ENCODE results near the gene RNF2. TPM values are rescaled to one million over a fixed set of nuclear protein-coding genes. Genes with fewer than 3 reads are reported as not detected.
"Not testable (repeated sequence)": the region's sequence is repeated elsewhere in the genome, so short reads cannot be mapped to it uniquely, and the experiment has no call there.

RNF2 gene
- 10 to 100 TPM; 21.4 to 24.3 TPM for total RNA-seq

DNA sequence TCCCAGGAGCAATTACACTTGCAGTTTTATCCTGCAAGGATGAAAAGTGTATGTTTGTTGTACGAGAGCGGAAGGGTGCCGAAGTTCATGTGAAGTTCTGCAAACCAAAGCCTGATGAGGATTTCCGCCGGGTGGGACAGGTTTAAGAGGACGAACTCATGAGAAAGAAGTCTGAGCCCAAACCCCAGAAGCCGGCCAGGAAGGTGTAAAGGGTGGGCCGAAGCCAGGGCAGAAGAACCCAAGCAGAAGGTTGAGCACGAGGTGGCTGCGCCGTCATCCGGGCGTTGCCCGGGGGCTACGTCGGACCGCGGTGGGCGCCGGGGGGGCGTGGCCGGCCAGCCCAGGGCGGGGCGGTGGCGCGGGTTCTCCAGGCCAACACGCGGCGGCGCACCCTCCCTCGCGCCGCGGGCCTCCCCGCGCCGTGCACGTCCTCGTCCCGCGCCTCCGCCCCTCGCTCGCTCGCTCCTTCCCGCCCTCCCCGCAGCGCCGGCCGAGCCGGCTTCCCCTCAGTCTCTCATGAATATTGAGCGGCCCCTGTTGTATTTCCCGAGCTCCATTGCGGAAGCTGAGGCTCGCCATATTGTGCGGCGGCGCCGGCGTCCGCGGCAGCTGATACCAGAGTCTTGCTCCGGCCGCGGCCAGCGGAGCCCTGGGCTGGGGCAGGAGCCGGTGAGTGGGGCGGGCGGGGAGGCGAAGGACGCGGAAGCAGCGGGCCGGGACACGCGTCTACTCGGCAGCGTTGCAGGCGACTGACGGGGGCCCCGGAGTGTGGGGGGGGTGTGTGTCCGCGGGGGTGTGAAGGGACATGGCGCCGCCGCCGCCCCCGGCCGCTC lies at the start of gene RNF2:
Gene RNF2 (plus strand): TSS at position 578 of the 833 bp plus-strand sequence. CDS start 41,996 bp downstream, outside the sequence.
- TF ChIP-seq, protein P1, sequence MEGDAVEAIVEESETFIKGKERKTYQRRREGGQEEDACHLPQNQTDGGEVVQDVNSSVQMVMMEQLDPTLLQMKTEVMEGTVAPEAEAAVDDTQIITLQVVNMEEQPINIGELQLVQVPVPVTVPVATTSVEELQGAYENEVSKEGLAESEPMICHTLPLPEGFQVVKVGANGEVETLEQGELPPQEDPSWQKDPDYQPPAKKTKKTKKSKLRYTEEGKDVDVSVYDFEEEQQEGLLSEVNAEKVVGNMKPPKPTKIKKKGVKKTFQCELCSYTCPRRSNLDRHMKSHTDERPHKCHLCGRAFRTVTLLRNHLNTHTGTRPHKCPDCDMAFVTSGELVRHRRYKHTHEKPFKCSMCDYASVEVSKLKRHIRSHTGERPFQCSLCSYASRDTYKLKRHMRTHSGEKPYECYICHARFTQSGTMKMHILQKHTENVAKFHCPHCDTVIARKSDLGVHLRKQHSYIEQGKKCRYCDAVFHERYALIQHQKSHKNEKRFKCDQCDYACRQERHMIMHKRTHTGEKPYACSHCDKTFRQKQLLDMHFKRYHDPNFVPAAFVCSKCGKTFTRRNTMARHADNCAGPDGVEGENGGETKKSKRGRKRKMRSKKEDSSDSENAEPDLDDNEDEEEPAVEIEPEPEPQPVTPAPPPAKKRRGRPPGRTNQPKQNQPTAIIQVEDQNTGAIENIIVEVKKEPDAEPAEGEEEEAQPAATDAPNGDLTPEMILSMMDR (IDR thresholded peaks at IDR 0.05) = no peak
- Mint-ChIP-seq H3K27ac (peak within 1 kb of the TSS; percentile 92), H3K36me3 (ENCODE audit: low read depth) (no peaks in the 10 kb centered on the region), H3K4me1 (ENCODE audit: low read depth) (peaks cover 32% of the 10 kb centered on the region), H3K4me3 (peak within 1 kb of the TSS; percentile 97), H3K27me3 (no peaks in the 10 kb centered on the region), H3K9me3 (no peaks in the 10 kb centered on the region)
- intact Hi-C loops (cut with micrococcal nuclease) = loop anchor here (10.0 kb wide), 1 partner anchor 110 kb away; the partner anchor contains the start of genes SWT1 and TRMT1L
- CTCF ChIA-PET = interaction anchor here (0.9 to 3.1 kb wide), 9 partner anchors 10 to 125 kb away, joined by 3 to 20 read pairs (median 4); partner anchors contain the start of gene SWT1
- DNase-seq (peak; percentile 83), ATAC-seq (peak; percentile 92)
- POLR2A ChIA-PET = interaction anchor here (0.6 to 1.5 kb wide), 6 partner anchors 12 to 178 kb away, joined by 3 to 8 read pairs (median 4); partner anchors contain the start of gene NIBAN1

DNA sequence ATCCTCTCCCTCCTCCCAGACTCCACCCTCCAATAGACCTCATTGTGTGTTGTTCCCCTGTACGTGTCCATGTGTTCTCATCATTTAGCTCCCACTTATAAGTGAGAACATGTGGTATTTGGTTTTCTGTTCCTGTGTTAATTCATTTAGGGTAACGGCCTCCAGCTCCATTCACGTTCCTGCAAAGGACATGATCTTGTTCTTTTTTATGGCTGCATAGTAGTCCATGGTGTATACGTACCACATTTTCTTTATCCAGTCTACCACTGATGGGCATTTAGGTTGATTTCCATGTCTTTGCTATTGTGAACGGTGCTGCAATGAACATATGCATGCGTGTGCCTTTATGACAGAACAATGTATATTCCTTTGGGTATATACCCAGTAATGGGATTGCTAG lies 45.4 kb upstream of the RNF2 start:
- H3K36me3 Mint-ChIP-seq (ENCODE audit: low read depth); H3K4me1 Mint-ChIP-seq (ENCODE audit: low read depth); H3K27ac Mint-ChIP-seq; DNase-seq; POLR2A ChIA-PET; intact Hi-C loops (cut with micrococcal nuclease); H3K4me3 Mint-ChIP-seq; H3K9me3 Mint-ChIP-seq; ATAC-seq: not testable (repeated sequence)
- H3K27me3 Mint-ChIP-seq = peaks cover 18% of the 10 kb centered on the region
- CTCF ChIA-PET = interaction anchor here (0.9 to 1.0 kb wide), 2 partner anchors 18 to 170 kb away, joined by 3 read pairs; no protein-coding TSS in a partner anchor

DNA sequence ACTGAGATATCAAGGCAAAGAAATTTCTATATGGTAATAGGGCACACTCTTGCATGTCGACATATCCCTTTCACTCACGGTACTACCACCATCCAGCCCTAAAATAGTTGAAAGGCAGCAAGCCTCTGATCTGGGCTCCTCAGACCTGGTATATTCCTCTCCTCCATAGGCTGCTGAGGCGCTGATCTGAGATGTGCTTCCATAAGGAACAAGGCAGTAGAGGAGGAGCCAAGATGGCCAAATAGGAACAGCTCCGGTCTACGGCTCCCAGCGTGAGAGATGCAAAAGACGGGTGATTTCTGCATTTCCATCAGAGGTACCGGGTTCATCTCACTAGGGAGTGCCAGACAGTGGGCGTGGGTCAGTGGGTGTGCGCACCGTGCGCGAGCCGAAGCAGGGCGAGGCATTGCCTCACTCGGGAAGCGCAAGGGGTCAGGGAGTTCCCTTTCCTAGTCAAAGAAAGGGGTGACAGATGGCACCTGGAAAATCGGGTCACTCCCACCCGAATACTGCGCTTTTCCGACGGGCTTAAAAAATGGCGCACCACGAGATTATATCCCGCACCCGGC lies 44.0 kb upstream of the RNF2 start:
- H3K36me3 Mint-ChIP-seq (ENCODE audit: low read depth); intact Hi-C loops (cut with micrococcal nuclease); DNase-seq; POLR2A ChIA-PET; H3K27ac Mint-ChIP-seq; ATAC-seq; CTCF ChIA-PET; H3K9me3 Mint-ChIP-seq; H3K4me3 Mint-ChIP-seq; H3K4me1 Mint-ChIP-seq (ENCODE audit: low read depth): not testable (repeated sequence)
- H3K27me3 Mint-ChIP-seq = peaks cover 15% of the 10 kb centered on the region

DNA sequence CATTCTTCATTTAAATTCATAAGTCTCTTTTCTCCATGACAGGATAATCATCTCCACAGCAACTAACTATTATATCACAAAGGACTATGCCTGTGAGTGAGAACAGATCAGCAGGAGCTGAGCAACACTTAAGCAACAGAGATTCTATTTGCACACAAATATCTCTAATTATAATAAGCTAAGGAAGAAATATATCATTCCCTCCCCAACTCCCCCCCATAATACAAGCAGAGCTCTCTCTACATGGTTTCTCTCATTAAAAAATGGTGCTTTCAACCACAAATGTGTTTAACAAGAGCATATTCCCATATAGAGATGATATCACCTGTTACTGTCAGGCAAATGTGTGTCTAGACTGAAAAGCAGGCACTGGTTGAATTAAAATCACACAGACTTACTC lies 36.5 kb upstream of the RNF2 start:
- H3K4me3 Mint-ChIP-seq = no peak overlapping the region
- no peaks in the 10 kb centered on the region for H3K36me3 Mint-ChIP-seq (ENCODE audit: low read depth)
- H3K27me3 Mint-ChIP-seq = peaks cover 5% of the 10 kb centered on the region
- ChIA-PET CTCF (interaction anchor here (1.0 to 1.5 kb wide), 2 partner anchors 26 to 204 kb away, joined by 4 to 6 read pairs; no protein-coding TSS in a partner anchor), POLR2A (no interaction called here)
- no peaks in the 10 kb centered on the region for H3K4me1 Mint-ChIP-seq (ENCODE audit: low read depth)
- ATAC-seq (no peak), DNase-seq (no peak)
- no peak overlapping the region for H3K27ac Mint-ChIP-seq
- TF ChIP-seq, protein P1 (IDR thresholded peaks at IDR 0.05) = no peak
- no peaks in the 10 kb centered on the region for H3K9me3 Mint-ChIP-seq
- intact Hi-C loops (cut with micrococcal nuclease) = no loop called here

DNA sequence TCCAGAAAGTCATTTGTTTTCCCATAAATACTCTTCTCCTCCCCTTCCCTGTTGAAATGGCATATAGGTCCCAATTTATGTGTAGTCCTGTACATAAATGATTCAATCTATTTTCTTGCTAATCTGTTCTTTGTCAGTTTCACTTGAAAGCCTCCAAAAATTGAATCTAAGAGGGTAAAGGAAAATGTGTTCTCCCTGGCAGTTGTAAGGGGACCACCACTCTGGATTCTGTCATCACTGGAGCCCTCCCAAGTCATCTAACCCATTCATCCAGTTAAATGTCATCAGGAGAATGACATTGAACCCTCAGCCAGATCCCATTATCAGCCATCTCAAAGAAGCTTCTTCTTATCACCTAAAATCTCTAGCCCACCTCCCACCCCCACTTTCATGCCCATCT lies 35.0 kb upstream of the RNF2 start:
- Mint-ChIP-seq H3K27ac (no peak overlapping the region), H3K27me3 (peaks cover 4% of the 10 kb centered on the region), H3K36me3 (ENCODE audit: low read depth) (no peaks in the 10 kb centered on the region), H3K4me1 (ENCODE audit: low read depth) (no peaks in the 10 kb centered on the region), H3K9me3 (no peaks in the 10 kb centered on the region), H3K4me3 (no peak overlapping the region)
- TF ChIP-seq, protein P1 (IDR thresholded peaks at IDR 0.05) = no peak
- DNase-seq = no peak
- CTCF ChIA-PET = no interaction called here
- intact Hi-C loops (cut with micrococcal nuclease) = no loop called here
- ATAC-seq = no peak
- POLR2A ChIA-PET = no interaction called here
